Esophagus muscularis mucosa (tissue), 4 donors: ENCODE data around the gene ASTN2. TPM values are rescaled to one million over a fixed set of nuclear protein-coding genes. Genes with fewer than 3 reads are reported as not detected.
"Not testable (repeated sequence)": the region's sequence is repeated elsewhere in the genome, so short reads cannot be mapped to it uniquely, and the experiment has no call there.

Source experiments
- DNase-seq: peaks from one replicate; pipeline ENCODE4 v3.0.0-alpha.2; 2017; ENCODE audit errors: extremely low spot score
- H3K27ac ChIP-seq, 4 donors: fragments of 200-600 bp; sonication (generic); replicated peaks in 1 of 4; 1 replicate in 3 of 4; 2 replicates in 1 of 4; pipeline ENCODE4 v1.5.1; 2016 to 2019; ENCODE audit warnings: mild to moderate bottlenecking in 1 of 4
- H3K27me3 ChIP-seq, 4 donors: fragments of 200-600 bp; sonication (generic); one replicate each; pipeline versions ENCODE4 v1.5.1 to v1.6.0; 2016 to 2019
- H3K36me3 ChIP-seq, 4 donors: fragments of 200-600 bp; sonication (generic); one replicate each; pipeline ENCODE4 v1.5.1; 2016 to 2019
- H3K4me1 ChIP-seq, 4 donors: fragments of 200-600 bp; sonication (generic); one replicate each; pipeline ENCODE4 v1.5.1; 2016 to 2019
- H3K4me3 ChIP-seq, 4 donors: fragments of 200-600 bp; sonication (generic); 1 replicate in 2 of 4; 2 replicates in 2 of 4; pipeline ENCODE4 v1.5.1; 2016 to 2019; ENCODE audit warnings: mild to moderate bottlenecking in 4 of 4, moderate library complexity in 1 of 4
- H3K9me3 ChIP-seq, 4 donors: fragments of 200-600 bp; sonication (generic); 1 replicate in 3 of 4; 2 replicates in 1 of 4; pipeline ENCODE4 v1.5.1; 2016 to 2019
- EP300 ChIP-seq: sonication (generic); formaldehyde crosslinking; IDR thresholded peaks from one replicate; pipeline ENCODE4 v1.6.1; 2017; ENCODE audit warnings: antibody characterized with exemption
- POLR2A ChIP-seq: fragments of 450-650 bp; IDR thresholded peaks from one replicate; pipeline ENCODE4 v1.6.1; 2017; ENCODE audit warnings: antibody characterized with exemption, moderate library complexity, mild to moderate bottlenecking, low read depth
- POLR2AphosphoS5 ChIP-seq, 2 donors: sonication (generic); formaldehyde crosslinking; IDR thresholded peaks; one replicate each; pipeline ENCODE4 v1.6.1; 2017; ENCODE audit warnings: antibody characterized with exemption in 2 of 2
- WGBS: methylation state at CpG from one replicate; pipeline ENCODE4 v1.1.5; 2018; 5-methylcytosine and 5-hydroxymethylcytosine counted together
- intact Hi-C: fragments of 100-400 bp; cut with DNase I; formaldehyde crosslinking; loops from one replicate; pipeline ENCODE4 v1.15.1; 2023
- total RNA-seq, 4 donors: library from RNA; depleted of rRNA; stranded (reverse); fragments of >200 nt; gene quantifications; one replicate each; pipeline versions ENCODE4 v1.1.0 to v1.2.1, GENCODE V29; 2016
- TF ChIP-seq, protein P1 (sequence below), 3 experiments: fragments of 200-600 bp in 2 of 3; fragments of 450-650 bp in 1 of 3; sonication (generic) in 2 of 3; IDR thresholded peaks; one replicate each; pipeline ENCODE4 v1.5.1; 2017 to 2019; ENCODE audit warnings: antibody characterized with exemption in 3 of 3, mild to moderate bottlenecking in 2 of 3, moderate library complexity in 1 of 3

The ASTN2 gene
- total RNA-seq, 4 donors from 2014 or later: 4.2 to 6.9 (median 5.5) TPM

DNA sequence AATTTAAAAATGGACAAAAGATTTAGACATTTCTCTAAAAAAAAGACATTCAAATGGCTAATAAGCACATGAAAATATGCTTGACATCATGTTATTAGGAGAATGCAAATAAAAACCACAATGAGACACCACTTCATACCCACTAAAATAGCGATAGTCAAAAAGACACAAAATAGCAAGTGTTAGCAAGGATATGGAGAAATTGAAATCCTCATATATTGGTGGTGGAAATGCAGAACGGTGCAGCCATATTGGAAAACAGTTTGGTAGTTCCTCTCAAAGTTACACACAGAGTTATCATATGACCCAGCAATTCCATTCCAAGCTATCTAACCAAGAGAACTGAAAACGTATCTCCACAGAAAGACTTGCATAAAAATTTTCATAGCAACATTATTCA, 955.3 kb downstream of the ASTN2 start:
- no peaks in the 10 kb centered on the region for H3K36me3 ChIP-seq
- H3K4me1 ChIP-seq: no peaks in the 10 kb centered on the region
- intact Hi-C loops: no loop called here
- no peak overlapping the region for H3K27ac ChIP-seq
- no peaks in the 10 kb centered on the region for H3K27me3 ChIP-seq
- no peak for DNase-seq
- no peak overlapping the region for H3K4me3 ChIP-seq
- TF ChIP-seq, protein P1, sequence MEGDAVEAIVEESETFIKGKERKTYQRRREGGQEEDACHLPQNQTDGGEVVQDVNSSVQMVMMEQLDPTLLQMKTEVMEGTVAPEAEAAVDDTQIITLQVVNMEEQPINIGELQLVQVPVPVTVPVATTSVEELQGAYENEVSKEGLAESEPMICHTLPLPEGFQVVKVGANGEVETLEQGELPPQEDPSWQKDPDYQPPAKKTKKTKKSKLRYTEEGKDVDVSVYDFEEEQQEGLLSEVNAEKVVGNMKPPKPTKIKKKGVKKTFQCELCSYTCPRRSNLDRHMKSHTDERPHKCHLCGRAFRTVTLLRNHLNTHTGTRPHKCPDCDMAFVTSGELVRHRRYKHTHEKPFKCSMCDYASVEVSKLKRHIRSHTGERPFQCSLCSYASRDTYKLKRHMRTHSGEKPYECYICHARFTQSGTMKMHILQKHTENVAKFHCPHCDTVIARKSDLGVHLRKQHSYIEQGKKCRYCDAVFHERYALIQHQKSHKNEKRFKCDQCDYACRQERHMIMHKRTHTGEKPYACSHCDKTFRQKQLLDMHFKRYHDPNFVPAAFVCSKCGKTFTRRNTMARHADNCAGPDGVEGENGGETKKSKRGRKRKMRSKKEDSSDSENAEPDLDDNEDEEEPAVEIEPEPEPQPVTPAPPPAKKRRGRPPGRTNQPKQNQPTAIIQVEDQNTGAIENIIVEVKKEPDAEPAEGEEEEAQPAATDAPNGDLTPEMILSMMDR (IDR thresholded peaks at IDR 0.05): no peak
- TF ChIP-seq EP300 (no peak), POLR2A (no peak), POLR2AphosphoS5 (IDR thresholded peaks at IDR 0.05) (no peak)
- WGBS: 90% methylated on average over 3 of the region's 3 CpGs
- peaks cover 0 to 7% (median 2%) of the 10 kb centered on the region in 4 donors for H3K9me3 ChIP-seq

DNA sequence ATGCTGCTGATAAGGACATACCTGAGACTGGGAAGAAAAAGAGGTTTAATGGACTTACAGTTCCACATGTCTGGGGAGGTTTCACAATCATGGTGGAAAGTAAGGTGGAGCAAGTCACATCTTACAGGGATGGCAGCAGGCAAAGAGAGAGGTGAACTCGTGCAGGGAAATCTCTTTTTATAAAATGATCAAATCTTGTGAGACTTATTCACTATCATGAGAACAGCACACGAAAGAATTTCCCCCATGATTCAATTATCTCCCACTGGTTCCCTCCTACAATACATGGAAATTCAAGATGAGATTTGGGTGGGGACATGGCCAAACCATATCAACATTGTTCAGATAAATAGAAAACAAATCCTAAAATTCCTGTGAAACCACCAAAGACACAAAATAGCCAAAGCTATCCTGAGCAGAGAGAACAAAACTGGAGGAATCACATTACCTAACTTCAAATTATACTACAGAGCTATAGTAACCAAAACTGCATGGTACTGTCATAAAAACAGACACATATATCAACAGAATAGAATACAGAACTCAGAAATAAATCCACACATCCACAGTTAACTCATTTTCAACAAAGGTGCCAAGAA, 958.3 kb downstream of the ASTN2 start:
- no peaks in the 10 kb centered on the region for H3K36me3 ChIP-seq
- TF ChIP-seq POLR2A (no peak), EP300 (no peak), POLR2AphosphoS5 (IDR thresholded peaks at IDR 0.05) (no peak)
- TF ChIP-seq, protein P1 (IDR thresholded peaks at IDR 0.05): no peak

DNA sequence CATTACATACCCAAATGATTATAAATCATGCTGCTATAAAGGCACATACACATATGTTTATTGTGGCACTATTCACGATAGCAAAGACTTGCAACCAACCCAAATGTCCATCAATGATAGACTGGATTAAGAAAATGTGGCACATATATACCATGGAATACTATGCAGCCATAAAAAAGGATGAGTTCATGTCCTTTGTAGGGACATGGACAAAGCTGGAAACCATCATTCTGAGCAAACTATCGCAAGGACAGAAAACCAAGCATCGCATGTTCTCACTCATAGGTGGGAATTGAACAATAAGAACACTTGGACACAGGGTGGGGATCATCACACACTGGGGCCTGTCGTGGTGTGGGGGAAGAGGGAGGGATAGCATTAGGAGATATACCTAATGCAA, 960.3 kb downstream of the ASTN2 start:
- H3K27me3 ChIP-seq, H3K36me3 ChIP-seq, H3K9me3 ChIP-seq, H3K27ac ChIP-seq, H3K4me3 ChIP-seq, DNase-seq, intact Hi-C loops, H3K4me1 ChIP-seq: not testable (repeated sequence)
- 97% methylated on average over 4 of the region's 4 CpGs for WGBS

More for the DNA sequence above, 958.3 kb downstream of the ASTN2 start:
- DNase-seq: no peak
- intact Hi-C loops: no loop called here
- WGBS: 100% methylated on average over 2 of the region's 2 CpGs
- Histone ChIP-seq H3K27me3 (no peaks in the 10 kb centered on the region), H3K4me1 (no peaks in the 10 kb centered on the region), H3K27ac (no peak overlapping the region), H3K9me3 (peaks cover 0 to 7% (median 2%) of the 10 kb centered on the region in 4 donors), H3K4me3 (no peak overlapping the region)

DNA sequence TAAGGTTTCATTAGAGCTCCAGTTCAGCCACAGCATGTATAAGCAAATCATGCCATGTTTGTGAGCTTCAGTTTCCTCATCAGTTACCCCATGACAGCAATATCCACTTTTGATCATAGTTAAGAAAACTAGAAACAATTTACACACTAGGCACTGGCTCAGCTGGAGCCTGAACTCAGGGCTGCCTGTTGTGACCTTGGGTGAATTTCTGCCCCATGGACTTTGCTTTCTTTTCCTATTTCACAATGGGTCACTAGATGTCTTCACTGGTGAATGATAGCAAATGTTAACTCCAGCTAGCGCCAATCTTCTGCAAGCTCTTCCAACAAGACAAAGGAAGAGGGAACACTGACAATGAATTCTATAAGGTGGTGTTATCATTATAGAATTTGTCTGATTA, 961.1 kb downstream of the ASTN2 start:
- Histone ChIP-seq H3K9me3 (peaks cover 0 to 7% (median 2%) of the 10 kb centered on the region in 4 donors), H3K4me1 (peaks cover 0 to 9% (median 8%) of the 10 kb centered on the region in 4 donors), H3K27me3 (no peaks in the 10 kb centered on the region), H3K27ac (no peak overlapping the region), H3K4me3 (no peak overlapping the region), H3K36me3 (no peaks in the 10 kb centered on the region)
- intact Hi-C loops: no loop called here
- no peak for DNase-seq
- TF ChIP-seq, protein P1 (IDR thresholded peaks at IDR 0.05): no peak
- TF ChIP-seq EP300 (no peak), POLR2AphosphoS5 (IDR thresholded peaks at IDR 0.05) (no peak)
- WGBS: 96% methylated on average over 1 of the region's 1 CpG

DNA sequence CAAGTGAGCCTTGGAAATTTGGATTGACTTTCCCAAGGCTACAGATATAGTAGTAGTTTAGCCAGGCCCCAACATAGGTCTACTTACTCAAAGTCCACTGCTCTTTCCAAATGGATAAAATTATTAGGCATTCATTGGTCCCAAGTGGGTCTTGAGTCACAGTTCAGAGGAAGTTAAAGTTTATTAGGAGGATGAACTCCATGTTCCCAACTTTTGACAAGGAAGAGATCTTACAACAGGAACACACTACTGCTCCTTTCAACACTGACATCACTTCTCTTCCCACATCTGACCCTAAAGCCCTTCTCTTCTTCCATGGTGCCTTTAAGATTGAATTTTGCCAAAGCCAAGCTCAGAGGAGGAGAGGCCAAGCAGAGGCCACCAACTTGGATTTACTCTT, 962.2 kb downstream of the ASTN2 start:
- H3K4me3 ChIP-seq: no peak overlapping the region
- DNase-seq: no peak
- H3K36me3 ChIP-seq: no peaks in the 10 kb centered on the region
- no peak for TF ChIP-seq EP300
- TF ChIP-seq, protein P1 (IDR thresholded peaks at IDR 0.05): no peak
- TF ChIP-seq POLR2A: no peak
- no peak for TF ChIP-seq POLR2AphosphoS5 (IDR thresholded peaks at IDR 0.05)
- H3K4me1 ChIP-seq: peaks cover 0 to 9% (median 8%) of the 10 kb centered on the region in 4 donors
- H3K9me3 ChIP-seq: peaks cover 0 to 7% (median 2%) of the 10 kb centered on the region in 4 donors
- no peaks in the 10 kb centered on the region for H3K27me3 ChIP-seq
- intact Hi-C loops: no loop called here
- H3K27ac ChIP-seq: no peak overlapping the region
